ENCODE measurements around the gene TNFRSF1A.

- TF ChIP-seq CTCF (IDR thresholded peaks at IDR 0.05) = no peak
- TF ChIP-seq POLR2A (IDR thresholded peaks at IDR 0.05) = no peak
These were observed 32.3 kb upstream of the TNFRSF1A start for GRCh38 chr12:6374028-6374785.
